Large intestine (tissue), 3 donors: Measurements from ENCODE around the gene BIRC5. TPM values are rescaled to one million over a fixed set of nuclear protein-coding genes. Genes with fewer than 3 reads are reported as not detected.
A peak's percentile ranks its signal among the peaks of the same experiment; 100 is the strongest.
"Not testable (repeated sequence)": the region's sequence is repeated elsewhere in the genome, so short reads cannot be mapped to it uniquely, and the experiment has no call there.

Experiments
- DNase-seq, 2 donors: peaks; one replicate each; pipeline versions ENCODE4 v3.0.0 to v3.0.0-alpha.2; 2013
- H3K27ac ChIP-seq: one replicate; pipeline ENCODE4 v1.5.1; 2013; ENCODE audit warnings: low read length
- H3K27me3 ChIP-seq: 2 replicates; pipeline ENCODE4 v1.6.1; 2013; ENCODE audit warnings: low read length; ENCODE audit not compliant: control insufficient read depth, insufficient read depth
- H3K36me3 ChIP-seq: 2 replicates; pipeline ENCODE4 v1.6.1; 2013; ENCODE audit warnings: low read length; ENCODE audit not compliant: control insufficient read depth, insufficient read depth
- H3K4me1 ChIP-seq: one replicate; pipeline ENCODE4 v1.6.1; 2013; ENCODE audit warnings: low read length; ENCODE audit not compliant: control insufficient read depth, insufficient read depth
- H3K4me3 ChIP-seq: one replicate; pipeline ENCODE4 v1.5.1; 2013; ENCODE audit warnings: low read length
- H3K9me3 ChIP-seq: one replicate; pipeline ENCODE4 v1.6.1; 2013; ENCODE audit warnings: mild to moderate bottlenecking, low read depth, low read length, moderate library complexity; ENCODE audit not compliant: control insufficient read depth
- WGBS: methylation state at CpG from one replicate; pipeline ENCODE4 v1.1.5; 2013; ENCODE audit warnings: low lambda C conversion rate; ENCODE audit not compliant: insufficient coverage; 5-methylcytosine and 5-hydroxymethylcytosine counted together
- polyA plus RNA-seq: library from polyadenylated mRNA; unstranded; fragments of 120-200 nt; gene quantifications from one replicate; pipeline ENCODE4 v1.2.1, GENCODE V29; 2013

BIRC5 gene
- polyA plus RNA-seq, 1 donor: 13.8 TPM

DNA sequence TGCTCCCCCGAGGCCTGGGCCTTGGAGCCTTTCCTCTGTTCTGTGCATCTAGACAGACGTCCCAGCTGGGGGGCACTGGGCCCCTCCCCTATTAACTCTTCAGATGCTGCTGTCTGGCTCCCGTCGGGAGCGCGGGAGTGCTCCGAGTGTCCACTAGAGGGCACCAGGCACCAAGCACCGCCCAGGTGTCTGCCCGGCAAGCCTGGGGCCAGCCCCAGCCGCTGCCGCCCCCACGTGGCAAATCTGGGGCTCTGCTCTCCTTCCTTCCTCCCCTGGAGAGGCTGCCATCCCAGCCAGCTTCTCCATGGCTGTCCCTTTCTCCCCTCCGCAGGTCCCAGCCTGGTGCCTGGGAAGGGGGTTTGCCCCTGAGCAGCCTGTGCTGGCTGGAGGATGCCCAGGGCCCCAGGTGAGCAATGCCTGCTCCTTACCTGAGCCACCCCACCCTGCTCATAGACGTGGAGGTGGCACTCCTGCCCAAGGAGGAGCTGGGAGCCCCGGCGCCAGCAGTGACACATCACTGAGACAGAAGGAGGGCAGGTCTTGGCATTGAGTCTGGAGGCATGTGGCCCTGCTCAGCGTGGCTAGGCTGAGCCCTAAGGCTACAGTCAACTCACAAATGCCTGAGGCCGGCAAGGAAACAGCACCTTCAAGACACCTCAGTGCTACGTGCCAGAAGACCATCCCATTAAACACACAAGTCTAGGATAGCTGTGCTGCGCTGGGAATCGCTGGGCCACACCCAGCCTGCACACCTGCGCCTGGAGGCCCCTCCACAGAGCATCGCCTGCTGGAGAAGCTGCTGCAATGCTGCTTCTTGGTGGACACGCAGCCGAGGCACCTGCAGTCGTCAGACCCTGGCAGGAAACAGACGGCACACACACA, 37.1 kb downstream of the BIRC5 start:
- peak; percentile 76 to 88 for DNase-seq
- Histone ChIP-seq H3K36me3 (no peaks in the 10 kb centered on the region), H3K27me3 (no peaks in the 10 kb centered on the region), H3K4me3 (no peak overlapping the region), H3K4me1 (peaks cover 15% of the 10 kb centered on the region), H3K27ac (peak overlapping the region; percentile 18), H3K9me3 (no peaks in the 10 kb centered on the region)
- no CpG with 5 or more reads among the region's 27 CpGs for WGBS

DNA sequence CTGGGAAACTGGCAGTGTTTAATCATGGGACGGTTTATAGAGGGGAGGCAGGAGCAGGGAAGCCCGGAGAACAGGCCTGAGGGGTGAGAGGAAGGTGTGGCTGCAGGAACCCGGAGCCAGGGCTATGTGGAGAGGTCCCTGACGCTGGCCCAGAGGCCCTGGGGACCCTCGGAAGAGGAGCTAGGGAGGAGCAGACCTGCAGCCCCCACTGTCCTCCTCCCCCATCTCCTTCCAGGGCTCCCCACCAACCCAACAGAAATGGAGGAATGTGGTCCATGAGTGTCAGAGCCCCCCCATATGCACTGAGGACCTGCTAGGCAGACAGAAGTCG, 37.7 kb downstream of the BIRC5 start:
- Histone ChIP-seq H3K4me3 (no peak overlapping the region), H3K27ac (no peak overlapping the region), H3K36me3 (no peaks in the 10 kb centered on the region), H3K9me3 (no peaks in the 10 kb centered on the region), H3K4me1 (peaks cover 20% of the 10 kb centered on the region), H3K27me3 (no peaks in the 10 kb centered on the region)
- no peak for DNase-seq
- WGBS: 100% methylated on average over 1 of the region's 6 CpGs

DNA sequence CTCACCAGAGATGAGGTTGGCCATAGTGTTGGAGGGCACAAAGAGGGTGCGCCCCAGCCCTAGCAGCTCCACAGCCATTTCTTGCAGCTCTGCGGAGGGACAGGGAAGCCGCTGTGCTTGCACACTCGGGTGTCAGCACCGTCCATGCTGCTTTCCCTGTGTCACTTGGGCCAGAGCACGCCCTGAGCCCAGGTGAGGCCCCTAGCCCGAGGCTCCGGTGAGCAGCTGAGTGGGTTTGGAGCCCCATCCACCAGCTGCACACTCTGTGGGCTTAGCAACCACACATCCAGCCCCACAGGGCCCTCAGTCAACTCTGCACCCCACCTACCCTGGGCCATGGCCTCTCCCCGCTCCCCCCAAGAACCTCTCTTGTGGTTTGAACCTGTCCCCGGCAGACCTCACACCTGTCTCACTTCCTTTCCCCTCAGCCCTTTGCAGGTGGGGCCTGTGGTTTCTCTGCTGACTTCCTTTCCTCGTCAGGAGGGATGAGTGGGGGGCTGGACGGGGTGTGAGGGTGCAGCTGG, 38.1 kb downstream of the BIRC5 start:
- H3K27ac ChIP-seq: no peak overlapping the region
- no peaks in the 10 kb centered on the region for H3K36me3 ChIP-seq
- peaks cover 25% of the 10 kb centered on the region for H3K4me1 ChIP-seq
- DNase-seq: no peak
- no peak overlapping the region for H3K4me3 ChIP-seq
- H3K27me3 ChIP-seq: no peaks in the 10 kb centered on the region
- no peaks in the 10 kb centered on the region for H3K9me3 ChIP-seq
- WGBS: no CpG with 5 or more reads among the region's 12 CpGs

DNA sequence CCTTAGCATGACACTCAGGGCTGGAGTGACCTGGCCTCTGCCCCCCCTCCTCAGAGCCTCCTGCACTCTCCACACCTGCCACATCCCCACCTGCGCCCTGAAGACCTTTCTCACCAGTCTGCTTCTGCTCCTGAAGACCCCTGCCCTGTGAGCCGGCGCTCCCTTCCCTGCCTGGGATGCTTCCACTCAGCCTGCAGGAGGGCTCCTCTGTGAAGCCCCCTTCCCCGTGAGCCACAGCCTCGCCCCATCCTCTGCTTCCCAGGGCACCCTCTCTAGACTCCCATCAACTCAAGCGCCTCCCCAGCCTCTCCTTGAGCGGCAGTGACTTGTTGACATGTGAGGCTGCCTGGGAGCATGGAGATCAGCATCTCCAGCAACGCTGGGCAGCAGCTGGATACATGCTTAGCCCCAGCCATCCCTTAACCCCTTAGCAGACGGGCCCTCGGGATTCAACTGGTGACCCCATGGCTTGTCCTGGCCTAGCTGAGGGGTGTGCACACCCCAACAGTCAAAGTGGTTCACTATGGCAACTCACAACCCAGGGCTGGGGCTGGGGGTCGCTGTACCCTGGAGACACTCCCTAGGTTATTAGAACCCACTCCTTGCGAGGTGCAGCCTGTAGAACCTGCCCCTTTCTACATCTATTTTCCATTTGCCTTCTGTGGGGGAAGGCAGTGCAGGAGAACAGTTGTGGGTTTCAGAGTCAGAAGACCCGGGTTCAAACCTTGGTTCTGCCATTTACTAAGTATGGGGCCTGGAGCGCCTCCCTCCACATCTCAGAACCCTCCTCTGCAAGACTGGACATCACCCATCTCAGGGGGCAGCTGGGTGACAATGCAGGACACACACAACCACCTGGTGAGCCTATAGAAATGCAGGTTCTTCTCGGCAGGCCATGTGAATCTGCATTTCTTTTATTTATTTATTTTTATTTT, 38.9 kb downstream of the BIRC5 start:
- H3K9me3 ChIP-seq: no peaks in the 10 kb centered on the region
- H3K36me3 ChIP-seq: no peaks in the 10 kb centered on the region
- no peak overlapping the region for H3K27ac ChIP-seq
- peaks cover 33% of the 10 kb centered on the region for H3K4me1 ChIP-seq
- WGBS: no CpG with 5 or more reads among the region's 15 CpGs
- H3K27me3 ChIP-seq: no peaks in the 10 kb centered on the region
- no peak for DNase-seq
- no peak overlapping the region for H3K4me3 ChIP-seq

DNA sequence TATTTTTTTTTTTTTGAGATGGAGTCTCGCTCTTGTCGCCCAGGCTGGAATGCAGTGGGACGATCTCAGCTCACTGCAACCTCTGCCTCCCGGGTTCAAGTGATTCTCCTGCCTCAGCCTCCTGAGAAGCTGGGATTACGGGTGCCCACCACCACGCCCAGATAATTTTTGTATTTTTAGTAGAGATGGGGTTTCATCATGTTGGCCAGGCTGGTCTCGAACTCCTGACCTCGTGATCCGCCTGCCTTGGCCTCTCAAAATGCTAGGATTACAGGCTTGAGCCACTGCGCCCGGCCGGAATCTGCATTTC, 39.5 kb downstream of the BIRC5 start:
- not testable (repeated sequence) for H3K27me3 ChIP-seq, DNase-seq, H3K36me3 ChIP-seq, H3K9me3 ChIP-seq, H3K27ac ChIP-seq
- peaks cover 39% of the 10 kb centered on the region for H3K4me1 ChIP-seq
- peak overlapping the region; percentile 83 for H3K4me3 ChIP-seq
- no CpG with 5 or more reads among the region's 12 CpGs for WGBS

DNA sequence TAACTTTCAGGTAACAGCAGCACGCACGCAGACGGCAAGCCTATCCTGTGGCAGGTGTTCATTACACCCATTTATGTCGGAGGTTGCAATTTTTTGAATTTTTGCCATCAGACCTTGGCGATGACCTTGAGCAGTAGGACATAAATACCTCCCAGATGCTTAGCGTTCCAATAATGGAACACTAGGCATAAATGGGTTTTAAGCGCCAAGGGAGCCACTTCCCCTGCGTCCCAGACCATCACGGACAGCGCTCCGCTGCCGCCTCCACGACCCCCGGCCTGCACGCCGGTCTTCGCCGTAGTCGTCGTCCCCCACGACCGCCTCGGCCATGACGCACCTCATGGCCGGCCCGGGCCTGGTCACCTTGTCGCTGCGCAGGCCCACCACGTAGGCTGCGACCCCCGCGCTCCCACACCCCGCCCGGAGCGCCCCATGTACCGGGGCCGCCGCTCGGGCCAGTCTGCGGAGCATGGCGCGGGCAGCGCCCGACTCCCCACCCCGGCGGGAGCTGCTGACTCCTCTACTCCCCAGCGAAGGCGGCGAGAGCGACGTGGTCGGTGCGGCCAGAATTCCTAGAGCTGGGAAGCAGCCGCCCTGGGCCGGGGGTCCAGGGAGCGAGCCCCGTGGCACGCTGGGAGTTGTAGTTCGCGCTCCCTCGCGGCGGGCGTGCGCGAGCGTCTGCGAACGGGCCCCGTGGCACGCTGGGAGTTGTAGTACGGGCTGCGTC, 40.1 kb downstream of the BIRC5 start:
- no CpG with 5 or more reads among the region's 73 CpGs for WGBS
- Histone ChIP-seq H3K27ac (peak overlapping the region; percentile 27), H3K36me3 (no peaks in the 10 kb centered on the region), H3K9me3 (peaks cover 3% of the 10 kb centered on the region), H3K4me1 (peaks cover 43% of the 10 kb centered on the region), H3K27me3 (no peaks in the 10 kb centered on the region), H3K4me3 (peak overlapping the region; percentile 83)
- peak; percentile 86 to 89 for DNase-seq

DNA sequence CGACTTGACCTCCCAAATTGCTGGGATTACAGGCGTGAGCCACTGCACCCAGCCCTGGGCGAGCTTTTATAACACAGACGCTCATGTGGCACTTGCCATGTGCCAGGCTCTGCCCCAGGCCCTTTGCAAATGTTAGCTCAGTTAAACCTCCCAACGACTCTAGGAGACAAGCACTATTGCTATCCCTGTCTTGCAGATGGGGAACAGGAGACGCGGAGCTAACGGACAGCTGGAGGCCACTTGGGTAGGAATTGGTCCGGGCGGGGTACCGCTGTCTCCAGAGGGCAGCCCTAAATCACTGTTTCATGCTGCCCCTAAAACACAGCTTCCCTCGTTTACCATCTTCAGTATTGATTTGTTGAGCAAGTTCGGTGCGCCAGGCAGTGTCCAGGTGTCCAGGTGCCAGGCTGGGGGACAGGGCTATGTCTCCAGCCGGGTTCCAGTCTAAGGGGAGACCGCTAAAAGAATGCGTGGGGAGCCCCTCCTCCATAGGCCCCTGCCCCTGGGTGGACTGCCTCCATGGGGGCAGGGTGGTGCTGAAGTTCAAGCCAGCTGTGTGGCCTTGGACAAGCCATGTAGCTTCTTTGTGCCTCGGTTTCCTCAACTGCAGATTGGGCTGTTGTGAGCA, 41.1 kb downstream of the BIRC5 start:
- no CpG with 5 or more reads among the region's 18 CpGs for WGBS
- H3K4me1 ChIP-seq: peaks cover 43% of the 10 kb centered on the region
- H3K27me3 ChIP-seq: no peaks in the 10 kb centered on the region
- H3K36me3 ChIP-seq: no peaks in the 10 kb centered on the region
- H3K4me3 ChIP-seq: no peak overlapping the region
- no peak overlapping the region for H3K27ac ChIP-seq
- DNase-seq: no peak
- peaks cover 3% of the 10 kb centered on the region for H3K9me3 ChIP-seq

DNA sequence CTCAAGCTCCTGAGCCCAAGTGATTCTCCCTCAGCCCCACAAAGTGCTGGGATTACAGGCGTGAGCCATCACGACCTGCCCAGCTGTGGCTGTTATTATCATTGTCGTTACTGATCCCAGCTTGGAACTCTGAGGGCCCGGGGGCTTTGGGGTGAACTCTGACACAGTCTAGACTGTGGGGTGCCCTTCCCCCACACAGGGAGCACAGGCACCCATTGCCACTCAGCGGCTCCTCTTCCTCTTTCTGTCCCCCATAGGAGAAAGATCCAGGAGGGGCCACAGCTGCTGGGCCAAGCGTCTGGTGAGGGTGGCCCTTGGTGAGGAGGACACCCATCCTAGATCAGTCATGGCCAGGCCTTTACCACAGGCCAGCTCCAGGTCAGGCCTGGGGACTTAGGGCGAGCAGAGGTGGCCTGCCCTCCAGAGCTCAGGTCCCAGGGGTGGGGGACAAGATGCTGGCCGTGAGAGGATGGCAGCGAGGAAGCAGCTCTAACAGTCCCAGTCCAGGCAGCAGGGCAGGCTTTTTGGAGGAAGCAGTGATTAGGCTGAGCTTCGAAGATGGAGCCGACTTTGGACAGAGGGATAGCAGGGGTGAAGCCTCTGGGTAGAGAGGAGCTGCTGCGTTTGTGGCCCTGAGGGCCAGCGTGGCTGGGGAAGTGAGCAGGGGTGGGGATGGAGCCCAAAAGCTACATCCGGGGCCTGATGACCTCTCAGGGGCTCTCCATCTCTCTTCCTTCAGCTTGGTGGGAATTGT, 42.1 kb downstream of the BIRC5 start:
- no peaks in the 10 kb centered on the region for H3K36me3 ChIP-seq
- no peak overlapping the region for H3K4me3 ChIP-seq
- H3K4me1 ChIP-seq: peaks cover 37% of the 10 kb centered on the region
- H3K9me3 ChIP-seq: peaks cover 3% of the 10 kb centered on the region
- H3K27ac ChIP-seq: no peak overlapping the region
- no peaks in the 10 kb centered on the region for H3K27me3 ChIP-seq
- WGBS: 60% methylated on average over 1 of the region's 14 CpGs
- DNase-seq: no peak

DNA sequence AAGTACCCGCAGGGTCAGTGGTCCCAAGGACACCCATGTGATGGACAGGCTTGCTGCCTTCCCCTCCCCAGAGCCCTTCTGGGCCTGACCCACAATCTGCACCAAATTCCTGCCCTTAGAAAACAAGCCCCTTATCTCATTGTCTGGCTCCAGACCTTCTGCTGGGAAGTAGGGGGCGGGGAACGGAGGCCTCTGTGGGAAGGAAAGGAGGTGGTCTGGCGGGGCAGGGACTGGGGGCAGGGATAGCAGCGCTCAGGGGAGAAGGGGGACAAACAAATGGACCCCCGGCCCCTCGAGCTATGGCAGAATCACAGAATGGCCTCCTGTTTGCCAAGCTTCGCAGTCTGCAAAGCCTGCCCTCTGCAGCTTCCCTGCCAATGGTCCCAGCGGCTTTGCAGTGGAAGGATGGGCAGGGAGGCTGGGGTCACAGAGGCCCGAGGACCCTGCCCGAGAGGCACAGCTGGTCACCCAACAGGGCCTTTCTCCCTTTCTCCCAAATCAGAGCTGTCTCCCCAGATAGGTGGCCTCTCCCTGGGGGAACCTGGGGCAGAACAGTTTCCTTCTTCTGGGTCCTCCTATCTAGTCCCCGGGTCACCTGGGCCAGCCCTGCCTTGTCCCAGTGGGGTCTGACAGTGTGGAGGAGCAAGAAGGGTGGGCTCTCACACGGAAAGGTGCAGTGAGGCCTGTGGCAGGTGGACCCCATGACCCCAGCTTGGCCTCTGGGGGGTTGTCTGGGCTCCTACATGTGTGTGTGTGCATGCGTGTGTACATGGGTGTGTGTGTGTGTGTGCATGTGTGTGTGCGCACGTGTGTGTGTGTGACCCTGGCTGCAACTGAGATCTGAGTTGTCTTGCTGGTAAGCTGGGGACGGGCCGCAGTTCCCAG, 42.9 kb downstream of the BIRC5 start:
- Histone ChIP-seq H3K4me3 (no peak overlapping the region), H3K9me3 (peaks cover 3% of the 10 kb centered on the region), H3K27me3 (no peaks in the 10 kb centered on the region), H3K36me3 (no peaks in the 10 kb centered on the region), H3K4me1 (peaks cover 29% of the 10 kb centered on the region), H3K27ac (no peak overlapping the region)
- no peak for DNase-seq
- WGBS: no CpG with 5 or more reads among the region's 18 CpGs
